Measurements from ENCODE around the gene VSIG10L. TPM values are rescaled to one million over a fixed set of nuclear protein-coding genes. Genes with fewer than 3 reads are reported as not detected.
A peak's percentile ranks its signal among the peaks of the same experiment; 100 is the strongest.

Gene VSIG10L
- total RNA-seq, 1 experiment from 2014 or later, result 11.6 TPM

DNA sequence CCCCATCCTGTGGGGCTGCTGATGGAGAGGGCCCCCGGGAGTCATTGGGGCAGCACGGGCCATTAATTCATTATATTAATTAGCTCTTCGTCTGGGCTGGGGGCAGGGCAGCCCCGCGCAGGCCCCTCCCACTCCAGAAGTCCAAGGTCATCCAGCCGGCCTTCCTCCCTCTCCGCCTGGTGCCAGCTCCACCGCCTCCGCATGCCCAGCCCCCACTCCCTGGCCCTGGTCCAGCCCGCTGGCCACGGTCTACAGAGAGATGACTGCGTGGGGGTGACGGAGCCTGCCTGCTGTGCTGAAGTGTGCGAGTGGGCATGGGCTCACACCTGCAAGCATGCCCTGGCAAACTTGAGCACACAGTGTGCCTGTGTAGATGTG, 21.7 kb downstream of the VSIG10L start (continued):
- TF ChIP-seq, protein P1, sequence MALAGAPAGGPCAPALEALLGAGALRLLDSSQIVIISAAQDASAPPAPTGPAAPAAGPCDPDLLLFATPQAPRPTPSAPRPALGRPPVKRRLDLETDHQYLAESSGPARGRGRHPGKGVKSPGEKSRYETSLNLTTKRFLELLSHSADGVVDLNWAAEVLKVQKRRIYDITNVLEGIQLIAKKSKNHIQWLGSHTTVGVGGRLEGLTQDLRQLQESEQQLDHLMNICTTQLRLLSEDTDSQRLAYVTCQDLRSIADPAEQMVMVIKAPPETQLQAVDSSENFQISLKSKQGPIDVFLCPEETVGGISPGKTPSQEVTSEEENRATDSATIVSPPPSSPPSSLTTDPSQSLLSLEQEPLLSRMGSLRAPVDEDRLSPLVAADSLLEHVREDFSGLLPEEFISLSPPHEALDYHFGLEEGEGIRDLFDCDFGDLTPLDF (CRISPR knock-in tag; IDR thresholded peaks at IDR 0.05), result no peak
- TF ChIP-seq MXD4 (CRISPR knock-in tag; IDR thresholded peaks at IDR 0.05; ENCODE audit: borderline replicate concordance), result no peak
- no peak for TF ChIP-seq ZNF232 (CRISPR knock-in tag; IDR thresholded peaks at IDR 0.05)
- TF ChIP-seq, protein P2, sequence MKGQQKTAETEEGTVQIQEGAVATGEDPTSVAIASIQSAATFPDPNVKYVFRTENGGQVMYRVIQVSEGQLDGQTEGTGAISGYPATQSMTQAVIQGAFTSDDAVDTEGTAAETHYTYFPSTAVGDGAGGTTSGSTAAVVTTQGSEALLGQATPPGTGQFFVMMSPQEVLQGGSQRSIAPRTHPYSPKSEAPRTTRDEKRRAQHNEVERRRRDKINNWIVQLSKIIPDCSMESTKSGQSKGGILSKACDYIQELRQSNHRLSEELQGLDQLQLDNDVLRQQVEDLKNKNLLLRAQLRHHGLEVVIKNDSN (CRISPR knock-in tag; IDR thresholded peaks at IDR 0.05), result no peak
- no peak for TF ChIP-seq EMX1 (CRISPR knock-in tag; IDR thresholded peaks at IDR 0.05)
- no peak for TF ChIP-seq GABPB1 (CRISPR knock-in tag; IDR thresholded peaks at IDR 0.05)

DNA sequence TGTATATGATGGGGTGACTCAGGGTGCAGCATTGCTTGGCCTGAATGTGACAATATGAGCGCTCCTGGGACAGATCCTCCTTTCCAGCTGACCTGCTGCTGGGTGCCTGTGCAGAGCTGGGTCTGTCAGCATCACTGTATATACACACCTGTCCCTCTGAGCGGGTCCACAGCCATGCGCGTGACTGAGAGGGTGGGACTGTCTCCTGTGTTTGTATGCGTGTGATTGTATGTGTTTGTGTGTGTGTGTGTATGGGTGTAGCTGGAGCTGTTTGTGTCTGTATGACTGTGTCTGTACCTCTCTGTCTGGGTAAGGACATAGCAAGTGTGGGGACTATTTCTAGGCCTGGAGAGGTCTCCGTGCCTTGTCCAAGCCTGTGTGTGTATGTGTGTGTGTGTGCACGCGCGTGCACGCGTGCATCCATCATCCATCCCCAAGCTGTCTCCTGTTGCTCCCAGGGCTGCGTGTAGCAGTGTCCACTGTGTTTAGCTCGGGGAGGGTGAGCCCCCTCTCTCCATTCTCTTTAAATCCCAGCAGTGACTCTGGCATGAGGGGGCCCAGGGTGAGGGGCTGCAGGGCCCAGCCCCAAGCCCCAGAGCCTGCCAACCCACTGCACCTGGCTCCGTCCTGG, 22.2 kb downstream of the VSIG10L start:
- CTCF ChIA-PET, result no interaction called here
- H3K9me3 Mint-ChIP-seq, result peaks cover 5% of the 10 kb centered on the region
- POLR2A ChIA-PET, result no interaction called here
- no peak overlapping the region for H3K27ac Mint-ChIP-seq
- peaks cover 15% of the 10 kb centered on the region for H3K4me1 Mint-ChIP-seq
- H3K4me3 Mint-ChIP-seq, result no peak overlapping the region
- peaks cover 17% of the 10 kb centered on the region for H3K36me3 Mint-ChIP-seq
- TF ChIP-seq FOXP1 (CRISPR knock-in tag; IDR thresholded peaks at IDR 0.05; ENCODE audit: borderline replicate concordance) (no peak), ZNF423 (CRISPR knock-in tag; IDR thresholded peaks at IDR 0.05) (no peak), EMX1 (CRISPR knock-in tag; IDR thresholded peaks at IDR 0.05) (no peak), ZNF219 (CRISPR knock-in tag; IDR thresholded peaks at IDR 0.05; ENCODE audit: borderline replicate concordance) (no peak), ETV6 (CRISPR knock-in tag; IDR thresholded peaks at IDR 0.05) (no peak), ATF1 (CRISPR knock-in tag; IDR thresholded peaks at IDR 0.05) (no peak)
- TF ChIP-seq, protein P3, sequence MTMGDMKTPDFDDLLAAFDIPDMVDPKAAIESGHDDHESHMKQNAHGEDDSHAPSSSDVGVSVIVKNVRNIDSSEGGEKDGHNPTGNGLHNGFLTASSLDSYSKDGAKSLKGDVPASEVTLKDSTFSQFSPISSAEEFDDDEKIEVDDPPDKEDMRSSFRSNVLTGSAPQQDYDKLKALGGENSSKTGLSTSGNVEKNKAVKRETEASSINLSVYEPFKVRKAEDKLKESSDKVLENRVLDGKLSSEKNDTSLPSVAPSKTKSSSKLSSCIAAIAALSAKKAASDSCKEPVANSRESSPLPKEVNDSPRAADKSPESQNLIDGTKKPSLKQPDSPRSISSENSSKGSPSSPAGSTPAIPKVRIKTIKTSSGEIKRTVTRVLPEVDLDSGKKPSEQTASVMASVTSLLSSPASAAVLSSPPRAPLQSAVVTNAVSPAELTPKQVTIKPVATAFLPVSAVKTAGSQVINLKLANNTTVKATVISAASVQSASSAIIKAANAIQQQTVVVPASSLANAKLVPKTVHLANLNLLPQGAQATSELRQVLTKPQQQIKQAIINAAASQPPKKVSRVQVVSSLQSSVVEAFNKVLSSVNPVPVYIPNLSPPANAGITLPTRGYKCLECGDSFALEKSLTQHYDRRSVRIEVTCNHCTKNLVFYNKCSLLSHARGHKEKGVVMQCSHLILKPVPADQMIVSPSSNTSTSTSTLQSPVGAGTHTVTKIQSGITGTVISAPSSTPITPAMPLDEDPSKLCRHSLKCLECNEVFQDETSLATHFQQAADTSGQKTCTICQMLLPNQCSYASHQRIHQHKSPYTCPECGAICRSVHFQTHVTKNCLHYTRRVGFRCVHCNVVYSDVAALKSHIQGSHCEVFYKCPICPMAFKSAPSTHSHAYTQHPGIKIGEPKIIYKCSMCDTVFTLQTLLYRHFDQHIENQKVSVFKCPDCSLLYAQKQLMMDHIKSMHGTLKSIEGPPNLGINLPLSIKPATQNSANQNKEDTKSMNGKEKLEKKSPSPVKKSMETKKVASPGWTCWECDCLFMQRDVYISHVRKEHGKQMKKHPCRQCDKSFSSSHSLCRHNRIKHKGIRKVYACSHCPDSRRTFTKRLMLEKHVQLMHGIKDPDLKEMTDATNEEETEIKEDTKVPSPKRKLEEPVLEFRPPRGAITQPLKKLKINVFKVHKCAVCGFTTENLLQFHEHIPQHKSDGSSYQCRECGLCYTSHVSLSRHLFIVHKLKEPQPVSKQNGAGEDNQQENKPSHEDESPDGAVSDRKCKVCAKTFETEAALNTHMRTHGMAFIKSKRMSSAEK (CRISPR knock-in tag; IDR thresholded peaks at IDR 0.05; ENCODE audit: borderline replicate concordance), result no peak
- TF ChIP-seq, protein P4, sequence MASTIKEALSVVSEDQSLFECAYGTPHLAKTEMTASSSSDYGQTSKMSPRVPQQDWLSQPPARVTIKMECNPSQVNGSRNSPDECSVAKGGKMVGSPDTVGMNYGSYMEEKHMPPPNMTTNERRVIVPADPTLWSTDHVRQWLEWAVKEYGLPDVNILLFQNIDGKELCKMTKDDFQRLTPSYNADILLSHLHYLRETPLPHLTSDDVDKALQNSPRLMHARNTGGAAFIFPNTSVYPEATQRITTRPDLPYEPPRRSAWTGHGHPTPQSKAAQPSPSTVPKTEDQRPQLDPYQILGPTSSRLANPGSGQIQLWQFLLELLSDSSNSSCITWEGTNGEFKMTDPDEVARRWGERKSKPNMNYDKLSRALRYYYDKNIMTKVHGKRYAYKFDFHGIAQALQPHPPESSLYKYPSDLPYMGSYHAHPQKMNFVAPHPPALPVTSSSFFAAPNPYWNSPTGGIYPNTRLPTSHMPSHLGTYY (CRISPR knock-in tag; IDR thresholded peaks at IDR 0.05), result no peak
- DNase-seq (ENCODE audit: low spot score), result no peak
- no peak for ATAC-seq
- H3K27me3 Mint-ChIP-seq (ENCODE audit: low read depth), result peaks cover 12% of the 10 kb centered on the region

DNA sequence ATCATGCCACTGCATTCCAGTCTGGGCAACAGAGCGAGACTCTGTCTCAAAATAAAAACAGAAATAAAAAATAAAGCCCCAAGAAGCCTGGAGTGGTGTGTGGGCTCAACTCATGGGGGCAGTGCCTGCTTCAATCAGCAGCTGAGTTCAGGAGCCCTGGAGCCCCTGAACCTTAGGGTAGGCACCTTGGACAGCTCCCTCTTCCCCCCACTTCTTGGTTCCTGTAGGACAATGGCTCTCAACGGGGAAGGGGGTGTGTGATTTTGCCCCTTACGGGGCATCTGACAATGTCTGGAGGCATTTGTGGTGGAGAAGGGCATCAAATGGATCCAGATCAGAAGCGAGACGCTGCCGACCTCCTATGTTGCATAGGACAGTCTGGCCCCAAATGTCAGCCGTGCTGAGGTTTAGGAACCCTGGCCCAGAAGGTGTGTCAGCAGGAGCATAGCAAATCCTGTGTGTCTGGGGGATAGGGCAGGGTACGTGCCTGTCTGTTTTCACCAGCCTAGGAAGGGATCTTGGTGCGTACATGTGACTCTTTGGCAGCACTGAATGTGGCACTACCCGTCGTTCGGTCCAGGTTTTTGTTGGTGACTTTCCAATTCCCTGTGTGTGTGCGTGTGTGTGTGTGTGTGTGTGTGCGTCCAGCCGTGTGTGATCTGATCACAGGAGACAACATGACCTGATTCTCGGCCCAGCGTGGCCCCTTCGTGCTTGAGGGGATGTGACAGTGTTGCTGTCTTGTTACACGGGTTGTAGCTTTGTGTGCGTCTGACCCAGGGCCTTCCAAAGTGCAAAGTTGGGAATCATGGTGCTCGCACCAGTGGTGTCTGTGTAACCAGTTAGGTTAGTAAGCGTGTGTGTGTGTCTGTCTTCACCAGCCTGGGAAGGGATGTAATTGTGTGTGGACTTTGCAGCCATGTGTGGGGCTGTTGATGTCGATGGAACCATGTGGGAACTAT, 23.0 kb downstream of the VSIG10L start:
- no peak for DNase-seq (ENCODE audit: low spot score)
- H3K27ac Mint-ChIP-seq, result no peak overlapping the region
- TF ChIP-seq SMAD3 (CRISPR knock-in tag; IDR thresholded peaks at IDR 0.05; ENCODE audit: borderline replicate concordance) (no peak), CREB1 (CRISPR knock-in tag; IDR thresholded peaks at IDR 0.05) (no peak), ELF4 (CRISPR knock-in tag; IDR thresholded peaks at IDR 0.05; ENCODE audit: low read depth) (no peak), ETV6 (CRISPR knock-in tag; IDR thresholded peaks at IDR 0.05) (no peak)
- TF ChIP-seq, protein P5, sequence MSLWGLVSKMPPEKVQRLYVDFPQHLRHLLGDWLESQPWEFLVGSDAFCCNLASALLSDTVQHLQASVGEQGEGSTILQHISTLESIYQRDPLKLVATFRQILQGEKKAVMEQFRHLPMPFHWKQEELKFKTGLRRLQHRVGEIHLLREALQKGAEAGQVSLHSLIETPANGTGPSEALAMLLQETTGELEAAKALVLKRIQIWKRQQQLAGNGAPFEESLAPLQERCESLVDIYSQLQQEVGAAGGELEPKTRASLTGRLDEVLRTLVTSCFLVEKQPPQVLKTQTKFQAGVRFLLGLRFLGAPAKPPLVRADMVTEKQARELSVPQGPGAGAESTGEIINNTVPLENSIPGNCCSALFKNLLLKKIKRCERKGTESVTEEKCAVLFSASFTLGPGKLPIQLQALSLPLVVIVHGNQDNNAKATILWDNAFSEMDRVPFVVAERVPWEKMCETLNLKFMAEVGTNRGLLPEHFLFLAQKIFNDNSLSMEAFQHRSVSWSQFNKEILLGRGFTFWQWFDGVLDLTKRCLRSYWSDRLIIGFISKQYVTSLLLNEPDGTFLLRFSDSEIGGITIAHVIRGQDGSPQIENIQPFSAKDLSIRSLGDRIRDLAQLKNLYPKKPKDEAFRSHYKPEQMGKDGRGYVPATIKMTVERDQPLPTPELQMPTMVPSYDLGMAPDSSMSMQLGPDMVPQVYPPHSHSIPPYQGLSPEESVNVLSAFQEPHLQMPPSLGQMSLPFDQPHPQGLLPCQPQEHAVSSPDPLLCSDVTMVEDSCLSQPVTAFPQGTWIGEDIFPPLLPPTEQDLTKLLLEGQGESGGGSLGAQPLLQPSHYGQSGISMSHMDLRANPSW (CRISPR knock-in tag; conservative IDR thresholded peaks at IDR 0.05; ENCODE audit: low read depth), result no peak
- TF ChIP-seq, protein P6, sequence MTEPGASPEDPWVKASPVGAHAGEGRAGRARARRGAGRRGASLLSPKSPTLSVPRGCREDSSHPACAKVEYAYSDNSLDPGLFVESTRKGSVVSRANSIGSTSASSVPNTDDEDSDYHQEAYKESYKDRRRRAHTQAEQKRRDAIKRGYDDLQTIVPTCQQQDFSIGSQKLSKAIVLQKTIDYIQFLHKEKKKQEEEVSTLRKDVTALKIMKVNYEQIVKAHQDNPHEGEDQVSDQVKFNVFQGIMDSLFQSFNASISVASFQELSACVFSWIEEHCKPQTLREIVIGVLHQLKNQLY (CRISPR knock-in tag; IDR thresholded peaks at IDR 0.05), result no peak

More for the DNA sequence above, 23.0 kb downstream of the VSIG10L start:
- Mint-ChIP-seq H3K36me3 (peaks cover 15% of the 10 kb centered on the region), H3K4me3 (no peak overlapping the region), H3K9me3 (peaks cover 8% of the 10 kb centered on the region), H3K27me3 (ENCODE audit: low read depth) (peaks cover 9% of the 10 kb centered on the region), H3K4me1 (peaks cover 15% of the 10 kb centered on the region)
- ATAC-seq, result peak; percentile 38
- ChIA-PET POLR2A (no interaction called here), CTCF (interaction anchor here (0.9 to 1.1 kb wide), 2 partner anchors 60 to 103 kb away, joined by 3 to 6 read pairs; no protein-coding TSS in a partner anchor)

Measured in WTC11 (cell line).